ENCODE results near the gene CTNNB1. TPM values are rescaled to one million over a fixed set of nuclear protein-coding genes. Genes with fewer than 3 reads are reported as not detected.

The CTNNB1 gene
- total and polyA plus RNA-seq, 2 of the 13 experiments (the other 11 are each of a cell fraction or from before 2014, with no cell fraction given): 398 to 489 TPM

- no TSS peak for BruUV-seq (replicated peaks)
- peak overlapping the region; percentile 65 for H3K4me2 ChIP-seq (ENCODE audit: low read depth, low read length)
- CTCF ChIA-PET (ENCODE audit: low intra/inter-chr PET ratio, low total read pairs): no interaction called here
- H3K36me3 ChIP-seq (replicated peaks in 1 of 2; ENCODE audit: control insufficient read depth in 1 of 2, insufficient read depth in 2 of 2, low read length in 2 of 2): no peaks in the 10 kb centered on the region; a peak in 1 of 5 replicates
- no peak overlapping the region for H3K4me3 ChIP-seq (replicated peaks in 1 of 3; ENCODE audit: insufficient read depth in 1 of 3, low read depth in 2 of 3, low read length in 3 of 3)
- ATAC-seq: peak; percentile 89
- POLR2A ChIA-PET: interaction anchor here (2.4 kb wide), 1 partner anchor 69 kb away, joined by 6 read pairs; the partner anchor contains the start of gene CTNNB1
- H4K20me1 ChIP-seq (ENCODE audit: insufficient read depth, low read length): no peaks in the 10 kb centered on the region
- H3K27me3 ChIP-seq (ENCODE audit: control insufficient read depth in 1 of 2, insufficient read depth in 2 of 2, low read length in 2 of 2): no peaks in the 10 kb centered on the region
- peaks cover 9% of the 10 kb centered on the region for H3K79me2 ChIP-seq (ENCODE audit: insufficient read depth, low read length)
- no peak overlapping the region for H2AFZ ChIP-seq (ENCODE audit: low read length)
- peak; percentile 83 for FAIRE-seq
- intact Hi-C loops (cut with micrococcal nuclease; ENCODE audit: unreplicated experiment) (loop anchor here (1.0 kb wide), 1 partner anchor 21 kb away; no protein-coding TSS in a partner anchor), in situ Hi-C loops (cut with HindIII; ENCODE audit: extremely low pct_ligation_motif_present, low pct_unique_long_range_greater_than_20kb) (no loop called here)
- peak overlapping the region; percentile 74 for H3K27ac ChIP-seq (ENCODE audit: extremely low read length, insufficient read depth, low read length)
- H3K9me3 ChIP-seq (ENCODE audit: low read length): no peaks in the 10 kb centered on the region
- peak; percentile 96 for DNase-seq (ENCODE audit: low spot score)
- peaks cover 67% of the 10 kb centered on the region for H3K4me1 ChIP-seq (ENCODE audit: insufficient read depth, low read length)
- 67% methylated on average over 7 of the region's 8 CpGs for WGBS (ENCODE audit: low lambda C conversion rate)
- peak overlapping the region; percentile 42 for H3K9ac ChIP-seq (ENCODE audit: insufficient read depth, low read depth, low read length)
- TF ChIP-seq ZNF549 (CRISPR knock-in tag; IDR thresholded peaks at IDR 0.05) (no peak), CBX1 (IDR thresholded peaks at IDR 0.05; ENCODE audit: low read depth) (peak; percentile 84), ZBTB44 (CRISPR knock-in tag; IDR thresholded peaks at IDR 0.05) (no peak), ATAD3A (CRISPR knock-in tag; IDR thresholded peaks at IDR 0.05) (no peak), MEIS1 (CRISPR knock-in tag; IDR thresholded peaks at IDR 0.05; ENCODE audit: borderline replicate concordance) (peak; percentile 72; the same call in 1 of the 2 replicates), ZBTB1 (CRISPR knock-in tag; IDR thresholded peaks at IDR 0.05; ENCODE audit: borderline replicate concordance) (no peak), SMC3 (IDR thresholded peaks at IDR 0.05; ENCODE audit: low read length) (peak; percentile 37; the same call in 1 of the 2 replicates), ZNF503 (CRISPR knock-in tag; IDR thresholded peaks at IDR 0.05) (no peak), SALL1 (CRISPR knock-in tag; IDR thresholded peaks at IDR 0.05) (peak; percentile 75), ZNF331 (CRISPR knock-in tag; IDR thresholded peaks at IDR 0.05) (peak; percentile 94), RFXANK (CRISPR knock-in tag; IDR thresholded peaks at IDR 0.05) (peak; percentile 39; the same call in 1 of the 2 replicates), ZNF12 (CRISPR knock-in tag; IDR thresholded peaks at IDR 0.05) (peak; percentile 89; the same call in 1 of the 2 replicates), ZNF337 (CRISPR knock-in tag; IDR thresholded peaks at IDR 0.05; ENCODE audit: borderline replicate concordance, low read depth) (no peak), HBP1 (CRISPR knock-in tag; IDR thresholded peaks at IDR 0.05; ENCODE audit: low read depth) (no peak), MXD3 (CRISPR knock-in tag; IDR thresholded peaks at IDR 0.05) (no peak), FOXC1 (CRISPR knock-in tag; IDR thresholded peaks at IDR 0.05; ENCODE audit: borderline replicate concordance) (no peak; the same call in 1 of the 2 replicates), SRF (IDR thresholded peaks at IDR 0.05; ENCODE audit: low read depth, low read length) (no peak), RELA (CRISPR knock-in tag; IDR thresholded peaks at IDR 0.05) (0 out of 2 replicates have a peak, but pooled peaks have one; percentile 46), ZZZ3 (CRISPR knock-in tag; IDR thresholded peaks at IDR 0.05; ENCODE audit: borderline replicate concordance) (0 out of 2 replicates have a peak, but pooled peaks have one; percentile 39), ZNF850 (CRISPR knock-in tag; conservative IDR thresholded peaks at IDR 0.05) (no peak), ZNF780A (CRISPR knock-in tag; IDR thresholded peaks at IDR 0.05) (no peak)
These were observed 68.8 kb downstream of the CTNNB1 start for GRCh38 chr3:41267975-41268640.

Measured in HepG2 (cell line).